ENCODE results near the gene TREH.
A peak's percentile ranks its signal among the peaks of the same experiment; 100 is the strongest.

The TREH gene

DNA sequence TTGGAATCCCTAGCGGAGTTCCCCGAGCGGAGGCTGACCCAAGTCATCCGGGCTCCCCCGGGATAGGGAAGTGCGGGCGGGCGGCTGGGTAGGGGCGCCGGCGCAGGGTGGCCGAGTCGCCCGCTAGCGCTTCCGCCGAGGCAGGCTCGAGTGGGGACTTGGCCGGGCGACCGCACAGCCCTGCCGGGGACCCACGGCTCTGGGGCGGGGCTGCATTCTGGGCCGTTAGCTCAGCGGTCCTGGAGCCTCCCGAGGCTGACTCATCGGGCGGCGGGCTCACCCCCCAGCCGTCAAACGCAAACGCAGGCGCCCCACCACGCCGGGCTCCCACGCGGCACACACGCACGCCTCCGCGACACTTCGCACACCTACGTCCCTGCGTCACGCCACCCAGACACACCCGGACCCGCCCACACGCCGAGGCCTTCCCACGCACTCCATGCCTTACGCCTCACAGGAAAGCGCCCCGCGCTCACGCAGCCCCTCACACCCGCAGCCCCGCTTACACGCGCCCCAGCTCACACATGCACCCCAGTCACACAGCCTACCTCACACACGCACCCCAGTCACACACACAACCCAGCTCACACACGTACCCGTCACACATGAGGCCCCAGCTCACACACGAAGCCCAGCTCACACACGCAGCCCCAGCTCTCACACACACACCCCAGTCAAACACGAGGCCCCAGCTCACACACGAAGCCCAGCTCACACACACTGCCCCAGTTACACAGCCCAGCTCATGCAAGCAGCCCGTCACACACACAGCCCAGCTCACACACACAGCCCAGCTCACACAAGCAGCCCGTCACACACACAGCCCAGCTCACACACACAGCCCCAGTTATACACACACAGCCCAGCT lies 70.9 kb downstream of the TREH start:
- DNase-seq, result peak; percentile 40 to 76 (median 61)

DNA sequence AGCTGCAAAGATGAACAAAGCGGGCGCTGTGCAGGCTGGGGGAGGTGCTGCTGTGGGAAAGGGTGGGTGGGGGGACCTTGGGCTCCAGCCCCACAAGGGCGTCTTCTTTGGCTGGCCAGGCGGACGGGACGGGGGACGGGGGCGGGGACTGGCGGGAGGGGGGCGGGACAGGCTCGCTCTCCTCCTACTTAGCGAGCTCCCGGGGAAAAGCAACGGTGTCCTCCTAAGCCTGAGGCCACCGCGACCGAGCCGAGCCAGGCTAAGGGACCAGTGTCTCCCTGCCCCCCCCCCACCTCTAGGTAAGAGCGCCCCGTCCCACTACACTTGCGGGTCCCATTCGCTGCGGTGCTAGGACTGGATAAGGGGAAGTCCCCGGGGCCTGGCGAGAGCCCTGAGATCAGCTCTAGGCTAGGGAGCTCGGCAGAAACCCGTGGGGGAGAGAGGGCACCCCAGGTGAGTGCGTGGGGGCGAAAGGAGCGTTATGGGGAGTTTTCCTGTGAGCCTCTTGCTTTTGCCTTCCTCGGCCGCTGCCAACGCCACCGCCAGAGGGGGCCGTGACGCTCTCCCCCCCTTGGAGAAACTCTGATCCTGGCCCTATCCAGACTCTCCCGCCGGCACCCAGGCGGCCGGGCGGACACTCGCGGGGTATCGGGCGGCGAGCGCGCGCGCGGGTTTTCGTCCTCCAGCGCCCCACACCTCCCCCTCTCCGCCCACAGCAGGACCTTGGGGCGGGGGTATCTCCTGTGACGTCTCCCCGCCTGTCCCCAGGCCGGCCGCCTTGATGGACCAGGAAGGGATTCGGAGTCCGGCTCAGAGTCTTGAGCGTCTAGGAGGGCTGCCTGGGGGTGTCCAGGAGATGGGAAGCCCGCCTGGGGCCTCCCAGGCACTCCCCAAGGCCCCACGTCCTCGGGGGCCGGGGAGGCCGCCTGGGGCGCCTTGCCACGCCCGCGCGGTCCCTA lies 71.8 kb downstream of the TREH start, which contains the start of gene PHLDB1:
TSS of gene PHLDB1 (plus strand) at position 215 of the 959 bp plus-strand sequence. CDS start 6,222 bp downstream, outside the sequence.
- peak in 1 of 4 experiments; percentile 24 for DNase-seq

Measured in activated CD4-positive, CD25-positive, alpha-beta regulatory T cell (primary cell).